OCI-LY1 (cell line): Measurements from ENCODE around the gene LRRC51.

ENCODE experiments used
- H2AFZ ChIP-seq: fragments of 200-600 bp; sonication (generic), shearing (Covaris generic); 2 replicates; pipeline ENCODE4 v1.6.0; 2014; ENCODE audit warnings: antibody characterized with exemption, mild to moderate bottlenecking, low read length
- H3F3A ChIP-seq: fragments of 200-600 bp; sonication (generic), shearing (Covaris generic); 2 replicates; pipeline ENCODE4 v1.6.0; 2014; ENCODE audit warnings: mild to moderate bottlenecking, antibody characterized with exemption, low read length, moderate library complexity; ENCODE audit not compliant: insufficient read depth
- H3K27ac ChIP-seq: fragments of 200-600 bp; sonication (generic); 2 replicates; pipeline ENCODE4 v1.5.1; 2014; ENCODE audit warnings: low read length, mixed run types, mild to moderate bottlenecking, low read depth; ENCODE audit not compliant: poor library complexity, severe bottlenecking
- H3K27me3 ChIP-seq: fragments of 200-600 bp; sonication (generic); 2 replicates; pipeline ENCODE4 v1.6.0; 2014; ENCODE audit warnings: antibody characterized with exemption, mild to moderate bottlenecking, low read length, moderate library complexity; ENCODE audit not compliant: insufficient read depth
- H3K36me3 ChIP-seq: fragments of 200-600 bp; sonication (generic); 2 replicates; pipeline ENCODE4 v1.6.1; 2014; ENCODE audit warnings: mild to moderate bottlenecking, antibody characterized with exemption, low read length, moderate library complexity, mixed read lengths; ENCODE audit not compliant: insufficient read depth
- H3K4me1 ChIP-seq: fragments of 200-600 bp; sonication (generic); 2 replicates; pipeline ENCODE4 v1.5.1; 2014; ENCODE audit warnings: mild to moderate bottlenecking, low read length, moderate library complexity; ENCODE audit not compliant: insufficient read depth, severe bottlenecking
- H3K4me2 ChIP-seq: fragments of 200-600 bp; sonication (generic), shearing (Covaris generic); 2 replicates; pipeline ENCODE4 v1.6.1; 2014; ENCODE audit warnings: low read length
- H3K4me3 ChIP-seq: fragments of 200-600 bp; sonication (generic); 2 replicates; pipeline ENCODE4 v1.5.1; 2014; ENCODE audit warnings: low read length, low read depth, mild to moderate bottlenecking, mixed read lengths; ENCODE audit not compliant: poor library complexity, severe bottlenecking
- H3K79me2 ChIP-seq: fragments of 200-600 bp; shearing (Covaris generic); 2 replicates; pipeline ENCODE4 v1.6.1; 2016; ENCODE audit warnings: mixed run types, low read length, mixed read lengths; ENCODE audit not compliant: insufficient read depth
- H3K9ac ChIP-seq: fragments of 200-600 bp; sonication (generic), shearing (Covaris generic); 2 replicates; pipeline ENCODE4 v1.6.1; 2014; ENCODE audit warnings: mild to moderate bottlenecking, low read length, mixed read lengths
- H3K9me2 ChIP-seq: fragments of 200-600 bp; sonication (generic), shearing (Covaris generic); 2 replicates; pipeline ENCODE4 v1.6.1; 2014; ENCODE audit warnings: low read depth, mild to moderate bottlenecking, low read length, mixed read lengths
- H3K9me3 ChIP-seq: fragments of 200-600 bp; shearing (Covaris generic); 2 replicates; pipeline ENCODE4 v1.6.1; 2014; ENCODE audit warnings: low read length, mixed read lengths
- H4K20me1 ChIP-seq: fragments of 200-600 bp; sonication (generic), shearing (Covaris generic); 2 replicates; pipeline ENCODE4 v1.6.0; 2016; ENCODE audit warnings: mild to moderate bottlenecking, low read length; ENCODE audit not compliant: insufficient read depth
- CTCF ChIP-seq: fragments of 200-600 bp; sonication (generic), shearing (Covaris generic); IDR thresholded peaks from 2 replicates; pipeline ENCODE4 v1.5.1; 2017; ENCODE audit warnings: mild to moderate bottlenecking, antibody characterized with exemption, low read length, moderate library complexity, mixed read lengths
- EZH2 ChIP-seq: fragments of 200-600 bp; sonication (generic), shearing (Covaris generic); IDR thresholded peaks from 2 replicates; pipeline ENCODE4 v1.8.0; 2017; ENCODE audit warnings: borderline replicate concordance, mixed run types, mild to moderate bottlenecking, antibody characterized with exemption, low read length, moderate library complexity, mixed read lengths

The LRRC51 gene

GRCh38 chr11:72125956-72126355, 45.3 kb downstream of the LRRC51 start:
- Histone ChIP-seq H3K4me2 (no peak overlapping the region), H3K4me1 (no peaks in the 10 kb centered on the region), H3K9ac (no peak overlapping the region), H3K79me2 (no peaks in the 10 kb centered on the region), H3K27me3 (peaks cover 7% of the 10 kb centered on the region; the same call in 1 of the 2 replicates), H3K9me2 (no peaks in the 10 kb centered on the region), H3F3A (no peaks in the 10 kb centered on the region), H4K20me1 (no peaks in the 10 kb centered on the region), H2AFZ (no peak overlapping the region), H3K36me3 (no peaks in the 10 kb centered on the region; the same call in 1 of the 2 replicates), H3K9me3 (peaks cover 8% of the 10 kb centered on the region; the same call in 1 of the 2 replicates), H3K27ac (no peak overlapping the region), H3K4me3 (no peak overlapping the region)
- TF ChIP-seq CTCF (no peak), EZH2 (no peak)

GRCh38 chr11:72127923-72128322, 47.3 kb downstream of the LRRC51 start:
- no peak for TF ChIP-seq EZH2
- no peak for TF ChIP-seq CTCF
- H3K9ac ChIP-seq, result no peak overlapping the region
- H3F3A ChIP-seq, result no peaks in the 10 kb centered on the region
- no peaks in the 10 kb centered on the region; the same call in 1 of the 2 replicates for H3K36me3 ChIP-seq
- H3K9me3 ChIP-seq, result peaks cover 8% of the 10 kb centered on the region; the same call in 1 of the 2 replicates
- H3K4me2 ChIP-seq, result no peak overlapping the region
- H2AFZ ChIP-seq, result no peak overlapping the region
- no peaks in the 10 kb centered on the region for H3K4me1 ChIP-seq
- no peaks in the 10 kb centered on the region for H4K20me1 ChIP-seq
- peaks cover 7% of the 10 kb centered on the region; the same call in 1 of the 2 replicates for H3K27me3 ChIP-seq
- no peak overlapping the region for H3K4me3 ChIP-seq
- H3K79me2 ChIP-seq, result no peaks in the 10 kb centered on the region
- H3K27ac ChIP-seq, result no peak overlapping the region
- H3K9me2 ChIP-seq, result no peaks in the 10 kb centered on the region

GRCh38 chr11:72129381-72129780, 48.7 kb downstream of the LRRC51 start:
- Histone ChIP-seq H3K9me3 (peaks cover 8% of the 10 kb centered on the region; the same call in 1 of the 2 replicates), H4K20me1 (no peaks in the 10 kb centered on the region), H3K27me3 (no peaks in the 10 kb centered on the region; the same call in 1 of the 2 replicates), H3K27ac (no peak overlapping the region), H3K4me2 (no peak overlapping the region), H3K9me2 (no peaks in the 10 kb centered on the region), H3K4me3 (no peak overlapping the region), H2AFZ (no peak overlapping the region), H3F3A (no peaks in the 10 kb centered on the region), H3K79me2 (no peaks in the 10 kb centered on the region), H3K9ac (no peak overlapping the region), H3K36me3 (no peaks in the 10 kb centered on the region; the same call in 1 of the 2 replicates), H3K4me1 (no peaks in the 10 kb centered on the region)
- TF ChIP-seq CTCF, result no peak
- TF ChIP-seq EZH2, result no peak
